ENCODE data around the gene ANKS4B.

The ANKS4B gene

DNA sequence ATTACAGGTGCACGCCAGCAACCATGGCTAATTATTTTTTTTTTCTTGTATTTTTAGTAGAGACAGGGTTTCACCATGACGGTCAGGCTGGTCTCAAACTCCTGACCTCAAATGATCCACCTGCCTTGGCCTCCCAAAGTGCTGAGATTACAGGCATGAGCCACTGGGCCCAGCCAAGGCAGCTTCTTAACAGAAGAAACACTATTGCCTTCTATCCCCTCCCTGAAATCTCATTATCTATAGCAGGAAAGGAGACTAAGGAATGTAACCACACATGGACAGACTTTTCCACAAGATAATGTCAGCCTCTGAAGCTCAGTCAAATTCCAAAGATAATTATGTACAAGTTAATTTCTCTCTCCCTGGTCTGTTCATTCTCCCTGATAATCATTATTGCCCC lies 16.4 kb upstream of the ANKS4B start:
- CTCF ChIA-PET = interaction anchor here (0.9 kb wide), 1 partner anchor 58 kb away, joined by 3 read pairs; no protein-coding TSS in a partner anchor
- H3K4me1 ChIP-seq (ENCODE audit: control insufficient read depth, insufficient read depth, low read length) = no peaks in the 10 kb centered on the region
- POLR2A ChIA-PET = no interaction called here
- H3K36me3 ChIP-seq (ENCODE audit: control insufficient read depth in 2 of 2, insufficient read depth in 1 of 2, low read length in 2 of 2) = no peaks in the 10 kb centered on the region
- TF ChIP-seq TCF7L2 (IDR thresholded peaks at IDR 0.05; ENCODE audit: borderline replicate concordance, low read depth, low read length) (no peak), ZNF391 (tag by site-specific recombination; IDR thresholded peaks at IDR 0.05; ENCODE audit: borderline replicate concordance, low read depth) (no peak), ZNF140 (tag by site-specific recombination; IDR thresholded peaks at IDR 0.05) (no peak), ZNF791 (tag by site-specific recombination; IDR thresholded peaks at IDR 0.05) (no peak), ZNF121 (tag by site-specific recombination; IDR thresholded peaks at IDR 0.05) (no peak), ZNF654 (tag by site-specific recombination; IDR thresholded peaks at IDR 0.05; ENCODE audit: low read depth) (no peak), ZNF792 (tag by site-specific recombination; IDR thresholded peaks at IDR 0.05) (no peak), ZFP41 (tag by site-specific recombination; IDR thresholded peaks at IDR 0.05; ENCODE audit: borderline replicate concordance) (no peak), ZNF133 (tag by site-specific recombination; IDR thresholded peaks at IDR 0.05) (no peak), YY1 (tag by site-specific recombination; IDR thresholded peaks at IDR 0.05) (no peak), MEIS1 (CRISPR knock-in tag; IDR thresholded peaks at IDR 0.05; ENCODE audit: borderline replicate concordance) (no peak), ZNF214 (tag by site-specific recombination; IDR thresholded peaks at IDR 0.05; ENCODE audit: borderline replicate concordance) (no peak)
- TF ChIP-seq, protein P1, sequence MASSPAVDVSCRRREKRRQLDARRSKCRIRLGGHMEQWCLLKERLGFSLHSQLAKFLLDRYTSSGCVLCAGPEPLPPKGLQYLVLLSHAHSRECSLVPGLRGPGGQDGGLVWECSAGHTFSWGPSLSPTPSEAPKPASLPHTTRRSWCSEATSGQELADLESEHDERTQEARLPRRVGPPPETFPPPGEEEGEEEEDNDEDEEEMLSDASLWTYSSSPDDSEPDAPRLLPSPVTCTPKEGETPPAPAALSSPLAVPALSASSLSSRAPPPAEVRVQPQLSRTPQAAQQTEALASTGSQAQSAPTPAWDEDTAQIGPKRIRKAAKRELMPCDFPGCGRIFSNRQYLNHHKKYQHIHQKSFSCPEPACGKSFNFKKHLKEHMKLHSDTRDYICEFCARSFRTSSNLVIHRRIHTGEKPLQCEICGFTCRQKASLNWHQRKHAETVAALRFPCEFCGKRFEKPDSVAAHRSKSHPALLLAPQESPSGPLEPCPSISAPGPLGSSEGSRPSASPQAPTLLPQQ (tag by site-specific recombination; IDR thresholded peaks at IDR 0.05) = no peak
- TF ChIP-seq, protein P2, sequence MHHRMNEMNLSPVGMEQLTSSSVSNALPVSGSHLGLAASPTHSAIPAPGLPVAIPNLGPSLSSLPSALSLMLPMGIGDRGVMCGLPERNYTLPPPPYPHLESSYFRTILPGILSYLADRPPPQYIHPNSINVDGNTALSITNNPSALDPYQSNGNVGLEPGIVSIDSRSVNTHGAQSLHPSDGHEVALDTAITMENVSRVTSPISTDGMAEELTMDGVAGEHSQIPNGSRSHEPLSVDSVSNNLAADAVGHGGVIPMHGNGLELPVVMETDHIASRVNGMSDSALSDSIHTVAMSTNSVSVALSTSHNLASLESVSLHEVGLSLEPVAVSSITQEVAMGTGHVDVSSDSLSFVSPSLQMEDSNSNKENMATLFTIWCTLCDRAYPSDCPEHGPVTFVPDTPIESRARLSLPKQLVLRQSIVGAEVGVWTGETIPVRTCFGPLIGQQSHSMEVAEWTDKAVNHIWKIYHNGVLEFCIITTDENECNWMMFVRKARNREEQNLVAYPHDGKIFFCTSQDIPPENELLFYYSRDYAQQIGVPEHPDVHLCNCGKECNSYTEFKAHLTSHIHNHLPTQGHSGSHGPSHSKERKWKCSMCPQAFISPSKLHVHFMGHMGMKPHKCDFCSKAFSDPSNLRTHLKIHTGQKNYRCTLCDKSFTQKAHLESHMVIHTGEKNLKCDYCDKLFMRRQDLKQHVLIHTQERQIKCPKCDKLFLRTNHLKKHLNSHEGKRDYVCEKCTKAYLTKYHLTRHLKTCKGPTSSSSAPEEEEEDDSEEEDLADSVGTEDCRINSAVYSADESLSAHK (tag by site-specific recombination; IDR thresholded peaks at IDR 0.05) = no peak
- TF ChIP-seq, protein P3, sequence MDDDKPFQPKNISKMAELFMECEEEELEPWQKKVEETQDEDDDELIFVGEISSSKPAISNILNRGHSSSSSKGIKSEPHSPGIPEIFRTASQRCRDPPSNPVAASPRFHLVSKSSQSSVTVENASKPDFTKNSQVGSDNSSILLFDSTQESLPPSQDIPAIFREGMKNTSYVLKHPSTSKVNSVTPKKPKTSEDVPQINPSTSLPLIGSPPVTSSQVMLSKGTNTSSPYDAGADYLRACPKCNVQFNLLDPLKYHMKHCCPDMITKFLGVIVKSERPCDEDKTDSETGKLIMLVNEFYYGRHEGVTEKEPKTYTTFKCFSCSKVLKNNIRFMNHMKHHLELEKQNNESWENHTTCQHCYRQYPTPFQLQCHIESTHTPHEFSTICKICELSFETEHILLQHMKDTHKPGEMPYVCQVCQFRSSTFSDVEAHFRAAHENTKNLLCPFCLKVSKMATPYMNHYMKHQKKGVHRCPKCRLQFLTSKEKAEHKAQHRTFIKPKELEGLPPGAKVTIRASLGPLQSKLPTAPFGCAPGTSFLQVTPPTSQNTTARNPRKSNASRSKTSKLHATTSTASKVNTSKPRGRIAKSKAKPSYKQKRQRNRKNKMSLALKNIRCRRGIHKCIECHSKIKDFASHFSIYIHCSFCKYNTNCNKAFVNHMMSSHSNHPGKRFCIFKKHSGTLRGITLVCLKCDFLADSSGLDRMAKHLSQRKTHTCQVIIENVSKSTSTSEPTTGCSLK (tag by site-specific recombination; IDR thresholded peaks at IDR 0.05) = no peak
- H3K9me3 ChIP-seq (ENCODE audit: control insufficient read depth, insufficient read depth, low read depth, low read length) = no peaks in the 10 kb centered on the region
- H3K4me3 ChIP-seq (ENCODE audit: low read depth, low read length) = no peak overlapping the region
- no peak overlapping the region for H3K27ac ChIP-seq (ENCODE audit: extremely low read depth, low read depth, low read length)

DNA sequence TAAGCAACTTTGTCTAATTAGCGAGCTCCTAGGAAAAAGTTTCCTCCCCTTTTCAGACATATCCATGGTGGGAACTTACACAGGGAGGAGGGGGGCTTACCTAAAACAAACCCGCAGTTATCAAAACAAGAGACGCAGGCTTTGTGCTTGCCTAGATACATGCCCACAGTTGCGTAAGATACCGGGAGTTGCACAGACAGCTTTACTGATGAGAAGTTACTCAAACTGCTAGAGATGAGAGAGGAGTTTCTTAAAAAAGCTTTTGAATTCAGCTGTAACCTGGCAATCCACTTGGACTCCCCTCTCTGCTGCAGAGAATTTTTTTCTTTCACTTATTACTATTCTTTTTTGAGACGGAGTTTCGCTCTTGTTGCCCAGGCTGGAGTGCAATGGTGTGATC lies 15.3 kb upstream of the ANKS4B start:
- H3K4me1 ChIP-seq (ENCODE audit: control insufficient read depth, insufficient read depth, low read length) = no peaks in the 10 kb centered on the region
- TF ChIP-seq, protein P4, sequence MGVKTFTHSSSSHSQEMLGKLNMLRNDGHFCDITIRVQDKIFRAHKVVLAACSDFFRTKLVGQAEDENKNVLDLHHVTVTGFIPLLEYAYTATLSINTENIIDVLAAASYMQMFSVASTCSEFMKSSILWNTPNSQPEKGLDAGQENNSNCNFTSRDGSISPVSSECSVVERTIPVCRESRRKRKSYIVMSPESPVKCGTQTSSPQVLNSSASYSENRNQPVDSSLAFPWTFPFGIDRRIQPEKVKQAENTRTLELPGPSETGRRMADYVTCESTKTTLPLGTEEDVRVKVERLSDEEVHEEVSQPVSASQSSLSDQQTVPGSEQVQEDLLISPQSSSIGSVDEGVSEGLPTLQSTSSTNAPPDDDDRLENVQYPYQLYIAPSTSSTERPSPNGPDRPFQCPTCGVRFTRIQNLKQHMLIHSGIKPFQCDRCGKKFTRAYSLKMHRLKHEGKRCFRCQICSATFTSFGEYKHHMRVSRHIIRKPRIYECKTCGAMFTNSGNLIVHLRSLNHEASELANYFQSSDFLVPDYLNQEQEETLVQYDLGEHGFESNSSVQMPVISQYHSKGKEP (tag by site-specific recombination; IDR thresholded peaks at IDR 0.05) = no peak
- TF ChIP-seq ZNF654 (tag by site-specific recombination; IDR thresholded peaks at IDR 0.05; ENCODE audit: low read depth) (no peak), ZNF24 (tag by site-specific recombination; IDR thresholded peaks at IDR 0.05) (no peak), KLF7 (tag by site-specific recombination; IDR thresholded peaks at IDR 0.05; ENCODE audit: borderline replicate concordance) (no peak), ZNF624 (tag by site-specific recombination; IDR thresholded peaks at IDR 0.05) (no peak), ZNF530 (tag by site-specific recombination; IDR thresholded peaks at IDR 0.05; ENCODE audit: low read depth) (no peak), KLF16 (tag by site-specific recombination; IDR thresholded peaks at IDR 0.05) (no peak), ZBTB21 (tag by site-specific recombination; IDR thresholded peaks at IDR 0.05) (no peak), BCL11A (tag by site-specific recombination; IDR thresholded peaks at IDR 0.05; ENCODE audit: low read depth) (no peak), HOXC10 (CRISPR knock-in tag; IDR thresholded peaks at IDR 0.05) (no peak)
- TF ChIP-seq, protein P5, sequence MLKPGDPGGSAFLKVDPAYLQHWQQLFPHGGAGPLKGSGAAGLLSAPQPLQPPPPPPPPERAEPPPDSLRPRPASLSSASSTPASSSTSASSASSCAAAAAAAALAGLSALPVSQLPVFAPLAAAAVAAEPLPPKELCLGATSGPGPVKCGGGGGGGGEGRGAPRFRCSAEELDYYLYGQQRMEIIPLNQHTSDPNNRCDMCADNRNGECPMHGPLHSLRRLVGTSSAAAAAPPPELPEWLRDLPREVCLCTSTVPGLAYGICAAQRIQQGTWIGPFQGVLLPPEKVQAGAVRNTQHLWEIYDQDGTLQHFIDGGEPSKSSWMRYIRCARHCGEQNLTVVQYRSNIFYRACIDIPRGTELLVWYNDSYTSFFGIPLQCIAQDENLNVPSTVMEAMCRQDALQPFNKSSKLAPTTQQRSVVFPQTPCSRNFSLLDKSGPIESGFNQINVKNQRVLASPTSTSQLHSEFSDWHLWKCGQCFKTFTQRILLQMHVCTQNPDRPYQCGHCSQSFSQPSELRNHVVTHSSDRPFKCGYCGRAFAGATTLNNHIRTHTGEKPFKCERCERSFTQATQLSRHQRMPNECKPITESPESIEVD (tag by site-specific recombination; IDR thresholded peaks at IDR 0.05) = no peak
- TF ChIP-seq, protein P6, sequence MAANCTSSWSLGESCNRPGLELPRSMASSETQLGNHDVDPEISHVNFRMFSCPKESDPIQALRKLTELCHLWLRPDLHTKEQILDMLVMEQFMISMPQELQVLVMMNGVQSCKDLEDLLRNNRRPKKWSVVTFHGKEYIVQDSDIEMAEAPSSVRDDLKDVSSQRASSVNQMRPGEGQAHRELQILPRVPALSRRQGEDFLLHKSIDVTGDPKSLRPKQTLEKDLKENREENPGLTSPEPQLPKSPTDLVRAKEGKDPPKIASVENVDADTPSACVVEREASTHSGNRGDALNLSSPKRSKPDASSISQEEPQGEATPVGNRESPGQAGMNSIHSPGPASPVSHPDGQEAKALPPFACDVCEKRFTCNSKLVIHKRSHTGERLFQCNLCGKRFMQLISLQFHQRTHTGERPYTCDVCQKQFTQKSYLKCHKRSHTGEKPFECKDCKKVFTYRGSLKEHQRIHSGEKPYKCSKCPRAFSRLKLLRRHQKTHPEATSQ (tag by site-specific recombination; IDR thresholded peaks at IDR 0.05) = no peak

More for the DNA sequence above, 15.3 kb upstream of the ANKS4B start:
- H3K9me3 ChIP-seq (ENCODE audit: control insufficient read depth, insufficient read depth, low read depth, low read length) = no peaks in the 10 kb centered on the region
- CTCF ChIA-PET = no interaction called here
- H3K36me3 ChIP-seq (ENCODE audit: control insufficient read depth in 2 of 2, insufficient read depth in 1 of 2, low read length in 2 of 2) = no peaks in the 10 kb centered on the region
- POLR2A ChIA-PET = no interaction called here
- H3K27ac ChIP-seq (ENCODE audit: extremely low read depth, low read depth, low read length) = no peak overlapping the region
- H3K4me3 ChIP-seq (ENCODE audit: low read depth, low read length) = no peak overlapping the region

Measured in HEK293 (cell line).